H9 (cell line): Measurements from ENCODE around the gene ARMH1. TPM values are rescaled to one million over a fixed set of nuclear protein-coding genes. Genes with fewer than 3 reads are reported as not detected.
A peak's percentile ranks its signal among the peaks of the same experiment; 100 is the strongest.
"Not testable (repeated sequence)": the region's sequence is repeated elsewhere in the genome, so short reads cannot be mapped to it uniquely, and the experiment has no call there.

Experiments
- DNase-seq: peaks from one replicate; pipeline ENCODE4 v3.0.0-alpha.2; 2017
- H2AFZ ChIP-seq: one replicate; pipeline ENCODE4 v1.6.1; 2013; ENCODE audit warnings: mild to moderate bottlenecking, low read length, control low read depth, moderate library complexity
- H2AK5ac ChIP-seq: 2 replicates; pipeline ENCODE4 v1.6.1; 2013; ENCODE audit warnings: low read length, control low read depth, mixed read lengths; ENCODE audit not compliant: insufficient read length
- H2BK120ac ChIP-seq: one replicate; pipeline ENCODE4 v1.6.1; 2013; ENCODE audit warnings: low read depth, mild to moderate bottlenecking, low read length, control low read depth, inconsistent platforms; ENCODE audit not compliant: poor library complexity, severe bottlenecking
- H2BK12ac ChIP-seq: 2 replicates; pipeline ENCODE4 v1.6.1; 2013; ENCODE audit warnings: low read length, control low read depth, mixed read lengths, low read depth; ENCODE audit not compliant: insufficient read length
- H2BK15ac ChIP-seq: 2 replicates; pipeline ENCODE4 v1.6.1; 2013; ENCODE audit warnings: low read depth, low read length, control low read depth
- H2BK20ac ChIP-seq: one replicate; pipeline ENCODE4 v1.6.1; 2013; ENCODE audit warnings: low read depth, mild to moderate bottlenecking, low read length, control low read depth, inconsistent platforms; ENCODE audit not compliant: poor library complexity, severe bottlenecking
- H2BK5ac ChIP-seq: 2 replicates; pipeline ENCODE4 v1.6.1; 2013; ENCODE audit warnings: low read length, control low read depth, mixed read lengths; ENCODE audit not compliant: insufficient read length
- H3K14ac ChIP-seq: 2 replicates; pipeline ENCODE4 v1.6.1; 2013; ENCODE audit warnings: low read length, control low read depth; ENCODE audit not compliant: insufficient read depth
- H3K18ac ChIP-seq: 2 replicates; pipeline ENCODE4 v1.6.1; 2013; ENCODE audit warnings: low read depth, mild to moderate bottlenecking, mixed read lengths, low read length, control low read depth; ENCODE audit not compliant: insufficient read length
- H3K23ac ChIP-seq: 2 replicates; pipeline ENCODE4 v1.6.1; 2013; ENCODE audit warnings: low read length, control low read depth, mixed read lengths, low read depth; ENCODE audit not compliant: insufficient read length
- H3K23me2 ChIP-seq: 2 replicates; pipeline ENCODE4 v1.6.1; 2013; ENCODE audit warnings: low read depth, mild to moderate bottlenecking, mixed read lengths, low read length, control low read depth; ENCODE audit not compliant: insufficient read length, poor library complexity, severe bottlenecking
- H3K27ac ChIP-seq: 2 replicates; pipeline ENCODE4 v1.5.1; 2013; ENCODE audit warnings: low read length, control low read depth, mixed read lengths, low read depth; ENCODE audit not compliant: insufficient read length
- H3K27me3 ChIP-seq: 2 replicates; pipeline ENCODE4 v1.6.1; 2013; ENCODE audit warnings: low read length, control low read depth, inconsistent platforms; ENCODE audit not compliant: insufficient read depth
- H3K4ac ChIP-seq: 2 replicates; pipeline ENCODE4 v1.6.1; 2013; ENCODE audit warnings: low read depth, mild to moderate bottlenecking, control low read depth, inconsistent platforms, low read length, moderate library complexity
- H3K4me1 ChIP-seq: 2 replicates; pipeline ENCODE4 v1.6.1; 2013; ENCODE audit warnings: low read length, control low read depth, inconsistent platforms; ENCODE audit not compliant: insufficient read depth
- H3K4me2 ChIP-seq: 2 replicates; pipeline ENCODE4 v1.6.1; 2013; ENCODE audit warnings: low read length, control low read depth, mixed read lengths; ENCODE audit not compliant: insufficient read length, insufficient read depth
- H3K56ac ChIP-seq: 2 replicates; pipeline ENCODE4 v1.6.1; 2013; ENCODE audit warnings: low read depth, mild to moderate bottlenecking, mixed read lengths, low read length, control low read depth; ENCODE audit not compliant: insufficient read length
- H3K79me1 ChIP-seq: 2 replicates; pipeline ENCODE4 v1.6.1; 2013; ENCODE audit warnings: low read depth, mild to moderate bottlenecking, moderate library complexity, low read length, control low read depth, inconsistent platforms; ENCODE audit not compliant: insufficient read depth, poor library complexity, severe bottlenecking
- H3K79me2 ChIP-seq: 2 replicates; pipeline ENCODE4 v1.6.1; 2013; ENCODE audit warnings: low read length, control low read depth, inconsistent platforms; ENCODE audit not compliant: insufficient read depth
- H3K9ac ChIP-seq: 2 replicates; pipeline ENCODE4 v1.6.1; 2013; ENCODE audit warnings: low read length, control low read depth, mixed read lengths; ENCODE audit not compliant: insufficient read length; ENCODE audit errors: extremely low read depth
- H3K9me3 ChIP-seq: one replicate; pipeline ENCODE4 v1.6.1; 2013; ENCODE audit warnings: low read depth, low read length, inconsistent platforms; ENCODE audit not compliant: control insufficient read depth
- H3T11ph ChIP-seq: one replicate; pipeline ENCODE4 v1.6.1; 2013; ENCODE audit warnings: mild to moderate bottlenecking, low read length, control low read depth, inconsistent platforms
- H4K20me1 ChIP-seq: one replicate; pipeline ENCODE4 v1.6.1; 2013; ENCODE audit not compliant: control insufficient read depth, insufficient read length, insufficient read depth
- H4K5ac ChIP-seq: 2 replicates; pipeline ENCODE4 v1.6.1; 2013; ENCODE audit warnings: low read depth, mild to moderate bottlenecking, mixed read lengths, low read length, control low read depth; ENCODE audit not compliant: insufficient read length
- H4K8ac ChIP-seq: replicated peaks from 2 replicates; pipeline ENCODE4 v1.6.1; 2013; ENCODE audit warnings: low read length, control low read depth, mixed read lengths, low read depth; ENCODE audit not compliant: insufficient read length
- H4K91ac ChIP-seq: 2 replicates; pipeline ENCODE4 v1.6.1; 2013; ENCODE audit warnings: low read depth, mild to moderate bottlenecking, moderate library complexity, mixed read lengths, low read length, control low read depth; ENCODE audit not compliant: insufficient read length
- H3K27ac Mint-ChIP-seq, 3 experiments: 2 replicates in 2 of 3; 3 replicates in 1 of 3; pipeline ENCODE4 v1.8.0; 2020 to 2021; ENCODE audit warnings: mixed read lengths in 3 of 3, mild to moderate bottlenecking in 1 of 3, moderate library complexity in 1 of 3
- H3K27me3 Mint-ChIP-seq: 2 replicates; pipeline ENCODE4 v1.8.0; 2021; ENCODE audit warnings: low read depth, mild to moderate bottlenecking, moderate library complexity, mixed read lengths
- H3K36me3 Mint-ChIP-seq, 3 experiments: 2 replicates in 2 of 3; 3 replicates in 1 of 3; pipeline ENCODE4 v1.8.0; 2020 to 2021; ENCODE audit warnings: low read depth in 3 of 3, mixed read lengths in 3 of 3; ENCODE audit not compliant: insufficient read depth in 1 of 3
- H3K4me1 Mint-ChIP-seq, 2 experiments: 2 replicates each; pipeline ENCODE4 v1.8.0; 2020; ENCODE audit warnings: mixed read lengths in 2 of 2
- H3K4me3 Mint-ChIP-seq, 2 experiments: 2 replicates in 1 of 2; 3 replicates in 1 of 2; pipeline ENCODE4 v1.8.0; 2020 to 2021; ENCODE audit warnings: mild to moderate bottlenecking in 2 of 2, mixed read lengths in 2 of 2, moderate library complexity in 1 of 2
- H3K9me3 Mint-ChIP-seq, 2 experiments: 2 replicates in 1 of 2; 3 replicates in 1 of 2; pipeline ENCODE4 v1.8.0; 2020; ENCODE audit warnings: mild to moderate bottlenecking in 2 of 2, mixed read lengths in 2 of 2, moderate library complexity in 1 of 2
- CTCF ChIP-seq: fragments of 200-600 bp; sonication (generic); conservative IDR thresholded peaks from 3 replicates; pipeline ENCODE4 v1.8.0; 2021; ENCODE audit warnings: antibody characterized with exemption, mild to moderate bottlenecking
- WGBS: extraction: QIAGEN DNeasy Blood & Tissue Kit; methylation state at CpG from one replicate; pipeline ENCODE4 v1.1.7; 2013; ENCODE audit warnings: missing lambda C conversion rate, low lambda C conversion rate, mixed read lengths; ENCODE audit not compliant: insufficient read length; ENCODE audit errors: extremely low coverage; 5-methylcytosine and 5-hydroxymethylcytosine counted together
- total RNA-seq: library from RNA; stranded (reverse); gene quantifications from 2 replicates; pipeline ENCODE4 v1.2.1, GENCODE V29; 2021

Gene ARMH1
- total RNA-seq, 1 experiment from 2014 or later: 1.0 TPM

- no peak overlapping the region for H2BK5ac ChIP-seq
- TF ChIP-seq CTCF: no peak
These were observed 61.5 kb downstream of the ARMH1 start for GRCh38 chr1:44735992-44736391.

DNA sequence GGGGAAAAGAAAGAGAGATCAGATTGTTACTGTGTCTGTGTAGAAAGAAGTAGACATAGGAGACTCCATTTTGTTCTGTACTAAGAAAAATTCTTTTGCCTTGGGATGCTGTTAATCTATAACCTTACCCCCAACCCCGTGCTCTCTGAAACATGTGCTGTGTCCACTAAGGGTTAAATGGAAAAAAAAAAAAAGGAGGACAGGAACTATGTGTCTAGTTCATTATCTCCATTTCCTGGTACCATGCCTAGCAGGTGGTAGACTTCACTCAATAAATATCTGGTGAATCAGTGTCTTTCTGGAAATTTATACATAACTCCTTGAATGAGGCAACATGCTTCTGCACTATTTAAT is 64.4 kb downstream of the ARMH1 start:
- H4K91ac ChIP-seq, H3K4ac ChIP-seq, H3K79me2 ChIP-seq, H2AK5ac ChIP-seq, H2BK5ac ChIP-seq, DNase-seq, H3K56ac ChIP-seq, H3K23me2 ChIP-seq, H4K5ac ChIP-seq, H2BK15ac ChIP-seq, H2BK20ac ChIP-seq, H3K9me3 ChIP-seq, H3T11ph ChIP-seq, H4K20me1 ChIP-seq, H3K27me3 ChIP-seq, H3K23ac ChIP-seq, H3K79me1 ChIP-seq, H3K27me3 Mint-ChIP-seq, H4K8ac ChIP-seq, H3K4me1 ChIP-seq, H3K14ac ChIP-seq, H3K9ac ChIP-seq, H3K27ac ChIP-seq, H2BK120ac ChIP-seq, H2BK12ac ChIP-seq, H2AFZ ChIP-seq: not testable (repeated sequence)
- Mint-ChIP-seq H3K4me3 (peak overlapping the region; percentile 98 to 99), H3K9me3 (peaks cover 0 to 11% of the 10 kb centered on the region in 2 experiments; a peak in 4 of 5 replicates), H3K36me3 (peaks cover 19 to 29% (median 24%) of the 10 kb centered on the region in 3 experiments), H3K27ac (peak overlapping the region in 2 of 3 experiments; percentile 91 to 98; a peak in 4 of 7 replicates), H3K4me1 (peaks cover 17 to 18% of the 10 kb centered on the region in 2 experiments)
- WGBS: no CpG with 5 or more reads among the region's 1 CpG
- Histone ChIP-seq H3K4me2 (peak overlapping the region; percentile 58), H3K18ac (peak overlapping the region; percentile 77)

More at GRCh38 chr1:44735992-44736391, 61.5 kb downstream of the ARMH1 start:
- Histone ChIP-seq H2BK12ac (no peak overlapping the region), H2AFZ (no peak overlapping the region), H4K91ac (no peak overlapping the region), H3K23ac (no peak overlapping the region), H3K18ac (no peak overlapping the region), H3K79me2 (peaks cover 7% of the 10 kb centered on the region; the same call in 1 of the 2 replicates), H3K9me3 (no peaks in the 10 kb centered on the region), H3K4ac (no peak overlapping the region), H3K79me1 (no peaks in the 10 kb centered on the region), H3K27ac (no peak overlapping the region), H3K4me2 (no peak overlapping the region), H3K4me1 (no peaks in the 10 kb centered on the region), H4K20me1 (no peaks in the 10 kb centered on the region), H3K23me2 (peaks cover 9% of the 10 kb centered on the region), H2BK15ac (no peak overlapping the region), H2BK120ac (no peak overlapping the region), H4K8ac (no peak overlapping the region), H3K27me3 (no peaks in the 10 kb centered on the region), H4K5ac (no peak overlapping the region), H2AK5ac (no peak overlapping the region), H3K56ac (no peak overlapping the region), H2BK20ac (no peak overlapping the region), H3T11ph (no peak overlapping the region), H3K14ac (no peak overlapping the region), H3K9ac (no peak overlapping the region)
- Mint-ChIP-seq H3K27me3 (peaks cover 2% of the 10 kb centered on the region; the same call in 1 of the 2 replicates), H3K4me1 (peaks cover 16 to 23% of the 10 kb centered on the region in 2 experiments), H3K27ac (no peak overlapping the region), H3K4me3 (no peak overlapping the region), H3K36me3 (peaks cover 3 to 7% (median 4%) of the 10 kb centered on the region in 3 experiments; a peak in 6 of 7 replicates), H3K9me3 (peaks cover 2 to 11% of the 10 kb centered on the region in 2 experiments; a peak in 4 of 5 replicates)
- no peak for DNase-seq
- no CpG with 5 or more reads among the region's 1 CpG for WGBS
